CD4-positive, alpha-beta T cell treated with Interleukin-4 for 1 hour (primary cell): ENCODE data around the gene SYVN1.
A peak's percentile ranks its signal among the peaks of the same experiment; 100 is the strongest.
"Not testable (repeated sequence)": the region's sequence is repeated elsewhere in the genome, so short reads cannot be mapped to it uniquely, and the experiment has no call there.

Source experiments
- DNase-seq, 2 donors: peaks; one replicate each; pipeline ENCODE4 v3.0.0-alpha.2; 2020 to 2022

The SYVN1 gene

GRCh38 chr11:65134240-65134951, at the start of gene SYVN1:
Gene SYVN1, minus strand, starts transcription at chr11:65134519. Its CDS starts 918 bp downstream, at chr11:65133601.
- peak; percentile 90 to 94 for DNase-seq

- no peak for DNase-seq
These were observed 49.0 kb upstream of the SYVN1 start for GRCh38 chr11:65183201-65183891.

- DNase-seq, result no peak
These were observed 48.2 kb upstream of the SYVN1 start for GRCh38 chr11:65182258-65183170.

GRCh38 chr11:65181569-65182257, 47.4 kb upstream of the SYVN1 start, which contains the start of gene CAPN1:
Gene CAPN1, plus strand, starts transcription at chr11:65181928. Its CDS starts 774 bp downstream, at chr11:65182702.
- peak; percentile 73 to 81 for DNase-seq

GRCh38 chr11:65180877-65181568, 46.7 kb upstream of the SYVN1 start:
- DNase-seq, result peak; percentile 59 to 66

- DNase-seq, result not testable (repeated sequence)
These were observed 40.3 kb upstream of the SYVN1 start for GRCh38 chr11:65174571-65175010.

- no peak for DNase-seq
These were observed 38.3 kb upstream of the SYVN1 start for GRCh38 chr11:65172600-65172999.

GRCh38 chr11:65170058-65170534, 35.8 kb upstream of the SYVN1 start, which contains the start of gene SPDYC:
Gene SPDYC, plus strand, starts transcription at chr11:65170233. Its CDS starts 1,125 bp downstream, at chr11:65171358.
- no peak for DNase-seq

- no peak for DNase-seq
These were observed 34.9 kb upstream of the SYVN1 start for GRCh38 chr11:65169164-65169641.

- DNase-seq, result no peak
These were observed 33.3 kb upstream of the SYVN1 start for GRCh38 chr11:65167656-65168055.

- no peak for DNase-seq
These were observed 32.6 kb upstream of the SYVN1 start for GRCh38 chr11:65166893-65167292.

- no peak for DNase-seq
These were observed 31.3 kb upstream of the SYVN1 start for GRCh38 chr11:65165410-65166317.

- DNase-seq, result no peak
These were observed 29.4 kb upstream of the SYVN1 start for GRCh38 chr11:65163684-65164083.

GRCh38 chr11:65160643-65161042, 26.3 kb upstream of the SYVN1 start:
- DNase-seq, result no peak

- DNase-seq, result no peak
These were observed 24.7 kb upstream of the SYVN1 start for GRCh38 chr11:65159012-65159411.

- no peak for DNase-seq
These were observed 23.0 kb upstream of the SYVN1 start for GRCh38 chr11:65157336-65157735.

- DNase-seq, result no peak
These were observed 22.6 kb upstream of the SYVN1 start for GRCh38 chr11:65156926-65157325.

- no peak for DNase-seq
These were observed 21.9 kb upstream of the SYVN1 start for GRCh38 chr11:65156256-65156655.

GRCh38 chr11:65152122-65152521, 17.8 kb upstream of the SYVN1 start:
- no peak for DNase-seq

- no peak for DNase-seq
These were observed 17.1 kb upstream of the SYVN1 start for GRCh38 chr11:65151331-65151899.
